ENCODE measurements around the gene SYNPO.

DNA sequence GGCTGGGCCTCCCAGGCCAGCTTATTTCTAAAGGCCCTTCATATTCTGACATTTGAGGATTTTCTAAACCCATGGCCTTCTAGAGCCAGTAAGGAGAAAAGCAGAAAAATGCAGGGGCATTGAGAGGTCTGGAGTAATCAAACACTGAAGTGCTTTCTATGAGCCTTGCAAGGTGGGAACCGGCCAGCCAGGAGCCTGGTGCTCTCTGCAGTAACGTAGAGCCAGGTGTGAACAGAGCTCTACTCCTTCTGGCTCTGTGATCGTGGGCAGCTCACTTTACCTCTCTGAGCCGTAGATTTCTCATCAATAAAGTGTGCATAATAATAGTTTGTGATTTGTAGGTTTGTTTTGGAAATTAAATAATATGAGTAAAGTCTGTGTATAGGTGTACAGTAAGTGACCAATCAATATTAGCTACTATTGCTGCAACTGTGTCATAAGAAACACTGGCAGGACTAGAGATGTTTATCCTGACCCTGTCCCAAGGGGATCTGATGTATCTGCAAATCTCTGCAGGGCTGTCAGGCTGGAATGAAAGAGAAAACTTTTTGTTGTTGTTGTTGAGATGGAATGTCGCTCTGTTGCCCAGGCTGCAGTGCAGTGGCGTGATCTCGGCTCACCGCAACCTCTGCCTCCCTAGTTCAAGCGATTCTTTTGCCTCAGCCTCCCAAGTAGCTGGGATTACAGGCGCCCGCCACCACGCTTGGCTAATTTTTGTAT lies 2.7 kb downstream of the SYNPO start:
- TF ChIP-seq CTCF (IDR thresholded peaks at IDR 0.05) = no peak
- TF ChIP-seq POLR2A (IDR thresholded peaks at IDR 0.05; ENCODE audit: low read depth) = no peak
